Small intestine (tissue), 7 donors: ENCODE results near the gene SOX18. TPM values are rescaled to one million over a fixed set of nuclear protein-coding genes. Genes with fewer than 3 reads are reported as not detected.

Source experiments
- DNase-seq, 2 donors: peaks; one replicate each; pipeline versions ENCODE4 v3.0.0 to v3.0.0-alpha.2; 2013
- FAIRE-seq: peaks from 2 replicates; lab custom pipeline; 2012; peaks lifted over from hg19 to GRCh38; lab: Jason Lieb, UNC
- H3K27ac ChIP-seq, 3 donors: one replicate each; pipeline ENCODE4 v1.5.1; 2013; ENCODE audit warnings: low read length in 2 of 3, mild to moderate bottlenecking in 2 of 3, control low read depth in 1 of 3, inconsistent platforms in 1 of 3, low read depth in 1 of 3, moderate library complexity in 1 of 3
- H3K27me3 ChIP-seq, 3 donors: one replicate each; pipeline ENCODE4 v1.6.1; 2013; ENCODE audit warnings: low read length in 3 of 3, inconsistent platforms in 1 of 3; ENCODE audit not compliant: control insufficient read depth in 3 of 3, insufficient read depth in 3 of 3
- H3K36me3 ChIP-seq, 3 donors: one replicate each; pipeline ENCODE4 v1.6.1; 2013; ENCODE audit warnings: low read length in 3 of 3, inconsistent platforms in 1 of 3, low read depth in 1 of 3, mild to moderate bottlenecking in 1 of 3, moderate library complexity in 1 of 3; ENCODE audit not compliant: control insufficient read depth in 3 of 3, insufficient read depth in 2 of 3
- H3K4me1 ChIP-seq, 3 donors: one replicate each; pipeline ENCODE4 v1.6.1; 2013; ENCODE audit warnings: low read length in 2 of 3, inconsistent platforms in 1 of 3, low read depth in 1 of 3, mild to moderate bottlenecking in 1 of 3, moderate library complexity in 1 of 3; ENCODE audit not compliant: control insufficient read depth in 3 of 3, insufficient read depth in 2 of 3
- H3K4me3 ChIP-seq, 3 donors: one replicate each; pipeline ENCODE4 v1.5.1; 2013; ENCODE audit warnings: low read length in 3 of 3, control low read depth in 1 of 3, inconsistent platforms in 1 of 3, low read depth in 1 of 3, mild to moderate bottlenecking in 1 of 3, moderate library complexity in 1 of 3
- H3K9me3 ChIP-seq, 2 donors: one replicate each; pipeline ENCODE4 v1.6.1; 2013; ENCODE audit warnings: low read depth in 1 of 2, low read length in 1 of 2; ENCODE audit not compliant: control insufficient read depth in 2 of 2, insufficient read depth in 1 of 2
- WGBS, 3 donors: extraction: QIAGEN DNeasy Blood & Tissue Kit; methylation state at CpG; one replicate each; pipeline ENCODE4 v1.1.7; 2013; 5-methylcytosine and 5-hydroxymethylcytosine counted together
- polyA plus RNA-seq, 4 donors: library from polyadenylated mRNA; stranded (reverse) in 3 of 4; unstranded in 1 of 4; fragments of 200-250 nt in 3 of 4; fragments of 120-200 nt in 1 of 4; gene quantifications; one replicate each; pipeline versions ENCODE4 v1.2.1 to v1.2.3, GENCODE V29; 2013
- donor health status: healthy with polysubstance abuse.
- donor health status: control.
- donor health status: control.
- donor health status: Bipolar disorder and iron deficiency.
- donor health status: healthy.

The SOX18 gene
- polyA plus RNA-seq, 4 donors: 0.67 to 26.8 (median 2.9) TPM

- DNase-seq (no peak), FAIRE-seq (no peak)
- no peaks in the 10 kb centered on the region for H3K4me1 ChIP-seq
- peaks cover 8 to 80% (median 22%) of the 10 kb centered on the region in 3 donors for H3K36me3 ChIP-seq
- peak overlapping the region in 1 of 3 donors; percentile 54 for H3K27ac ChIP-seq
- 85 to 96% (median 88%) methylated on average over 13 of the region's 13 CpGs for WGBS, 3 donors
- no peak overlapping the region for H3K4me3 ChIP-seq
- H3K27me3 ChIP-seq: no peaks in the 10 kb centered on the region
- H3K9me3 ChIP-seq: peaks cover 0 to 13% of the 10 kb centered on the region in 2 donors
These were observed 39.5 kb downstream of the SOX18 start for GRCh38 chr20:64009811-64010387.

- FAIRE-seq (no peak), DNase-seq (no peak)
- H3K4me1 ChIP-seq: no peaks in the 10 kb centered on the region
- no peaks in the 10 kb centered on the region for H3K27me3 ChIP-seq
- no peak overlapping the region for H3K27ac ChIP-seq
- no peak overlapping the region for H3K4me3 ChIP-seq
- peaks cover 6 to 84% (median 31%) of the 10 kb centered on the region in 3 donors for H3K36me3 ChIP-seq
- H3K9me3 ChIP-seq: peaks cover 0 to 13% of the 10 kb centered on the region in 2 donors
- WGBS, 3 donors: 90 to 100% (median 98%) methylated on average over 3 of the region's 3 CpGs
These were observed 42.5 kb downstream of the SOX18 start for GRCh38 chr20:64006902-64007301.

- 82 to 95% (median 94%) methylated on average over 10 of the region's 10 CpGs for WGBS, 3 donors
- H3K4me1 ChIP-seq: no peaks in the 10 kb centered on the region
- peaks cover 0 to 13% of the 10 kb centered on the region in 2 donors for H3K9me3 ChIP-seq
- no peak overlapping the region for H3K4me3 ChIP-seq
- FAIRE-seq (no peak), DNase-seq (no peak)
- peaks cover 7 to 85% (median 32%) of the 10 kb centered on the region in 3 donors for H3K36me3 ChIP-seq
- H3K27ac ChIP-seq: no peak overlapping the region
- H3K27me3 ChIP-seq: no peaks in the 10 kb centered on the region
These were observed 42.9 kb downstream of the SOX18 start for GRCh38 chr20:64006490-64006889.

GRCh38 chr20:64005394-64005793, 44.0 kb downstream of the SOX18 start:
- Histone ChIP-seq H3K4me1 (no peaks in the 10 kb centered on the region), H3K9me3 (peaks cover 0 to 10% of the 10 kb centered on the region in 2 donors), H3K36me3 (peaks cover 13 to 84% (median 34%) of the 10 kb centered on the region in 3 donors), H3K4me3 (no peak overlapping the region), H3K27me3 (no peaks in the 10 kb centered on the region), H3K27ac (no peak overlapping the region)
- DNase-seq (no peak), FAIRE-seq (no peak)
- WGBS, 3 donors: 79 to 88% (median 84%) methylated on average over 6 of the region's 6 CpGs

- peaks cover 20 to 85% (median 30%) of the 10 kb centered on the region in 3 donors for H3K36me3 ChIP-seq
- no peak for FAIRE-seq
- WGBS, 3 donors: 83 to 90% (median 87%) methylated on average over 7 of the region's 7 CpGs
These were observed 45.3 kb downstream of the SOX18 start for GRCh38 chr20:64003960-64004725.

GRCh38 chr20:64001607-64002011, 47.8 kb downstream of the SOX18 start:
- WGBS, 3 donors: 76 to 82% (median 78%) methylated on average over 11 of the region's 11 CpGs
- FAIRE-seq (no peak), DNase-seq (no peak)
- Histone ChIP-seq H3K27me3 (no peaks in the 10 kb centered on the region), H3K4me3 (no peak overlapping the region), H3K4me1 (no peaks in the 10 kb centered on the region), H3K9me3 (no peaks in the 10 kb centered on the region), H3K27ac (no peak overlapping the region), H3K36me3 (peaks cover 22 to 84% (median 28%) of the 10 kb centered on the region in 3 donors)

More at GRCh38 chr20:64003960-64004725, 45.3 kb downstream of the SOX18 start:
- no peak for DNase-seq
- peaks cover 0 to 10% of the 10 kb centered on the region in 2 donors for H3K9me3 ChIP-seq
- no peak overlapping the region for H3K27ac ChIP-seq
- H3K4me3 ChIP-seq: no peak overlapping the region
- no peaks in the 10 kb centered on the region for H3K4me1 ChIP-seq
- no peaks in the 10 kb centered on the region for H3K27me3 ChIP-seq

- DNase-seq (no peak), FAIRE-seq (no peak)
- peaks cover 27 to 85% (median 30%) of the 10 kb centered on the region in 3 donors for H3K36me3 ChIP-seq
- no peak overlapping the region for H3K27ac ChIP-seq
- no peaks in the 10 kb centered on the region for H3K9me3 ChIP-seq
- no peak overlapping the region for H3K4me3 ChIP-seq
- H3K4me1 ChIP-seq: no peaks in the 10 kb centered on the region
- 95 to 98% (median 95%) methylated on average over 12 of the region's 12 CpGs for WGBS, 3 donors
- no peaks in the 10 kb centered on the region for H3K27me3 ChIP-seq
These were observed 48.5 kb downstream of the SOX18 start for GRCh38 chr20:64000906-64001305.
